SJCRH30 (cell line): Measurements from ENCODE around the gene TELO2. TPM values are rescaled to one million over a fixed set of nuclear protein-coding genes. Genes with fewer than 3 reads are reported as not detected.
A peak's percentile ranks its signal among the peaks of the same experiment; 100 is the strongest.

Source experiments
- DNase-seq, 2 experiments: peaks; one replicate each; pipeline ENCODE4 v3.0.0-alpha.2; 2015 to 2020
- H3K27ac ChIP-seq: fragments of 250-450 bp; sonication (Bioruptor Pico); 2 replicates; pipeline ENCODE4 v1.5.1; 2020; ENCODE audit warnings: mild to moderate bottlenecking, moderate library complexity
- H3K27me3 ChIP-seq: fragments of 250-450 bp; sonication (Bioruptor Pico); 2 replicates; pipeline ENCODE4 v1.5.1; 2020; ENCODE audit warnings: mild to moderate bottlenecking, moderate library complexity
- H3K36me3 ChIP-seq: fragments of 250-450 bp; sonication (Bioruptor Pico); 2 replicates; pipeline ENCODE4 v1.5.1; 2020; ENCODE audit warnings: mild to moderate bottlenecking, moderate library complexity
- H3K4me1 ChIP-seq: fragments of 250-450 bp; sonication (Bioruptor Pico); 2 replicates; pipeline ENCODE4 v1.5.1; 2020; ENCODE audit warnings: mild to moderate bottlenecking, moderate library complexity
- H3K4me3 ChIP-seq: fragments of 250-450 bp; sonication (Bioruptor Pico); 2 replicates; pipeline ENCODE4 v1.5.1; 2020; ENCODE audit warnings: mild to moderate bottlenecking, moderate library complexity
- H3K9me3 ChIP-seq: fragments of 250-450 bp; sonication (Bioruptor Pico); replicated peaks from 2 replicates; pipeline ENCODE4 v1.5.1; 2020; ENCODE audit warnings: mild to moderate bottlenecking, moderate library complexity
- total RNA-seq: library from RNA; depleted of rRNA; stranded (reverse); fragments of >200 nt; shearing (Covaris generic); gene quantifications from 2 replicates; pipeline ENCODE4 v1.2.3, GENCODE V29; 2014; rRNA removed

TELO2 gene
- 21.9 and 27.9 TPM in 2 replicates for total RNA-seq

DNA sequence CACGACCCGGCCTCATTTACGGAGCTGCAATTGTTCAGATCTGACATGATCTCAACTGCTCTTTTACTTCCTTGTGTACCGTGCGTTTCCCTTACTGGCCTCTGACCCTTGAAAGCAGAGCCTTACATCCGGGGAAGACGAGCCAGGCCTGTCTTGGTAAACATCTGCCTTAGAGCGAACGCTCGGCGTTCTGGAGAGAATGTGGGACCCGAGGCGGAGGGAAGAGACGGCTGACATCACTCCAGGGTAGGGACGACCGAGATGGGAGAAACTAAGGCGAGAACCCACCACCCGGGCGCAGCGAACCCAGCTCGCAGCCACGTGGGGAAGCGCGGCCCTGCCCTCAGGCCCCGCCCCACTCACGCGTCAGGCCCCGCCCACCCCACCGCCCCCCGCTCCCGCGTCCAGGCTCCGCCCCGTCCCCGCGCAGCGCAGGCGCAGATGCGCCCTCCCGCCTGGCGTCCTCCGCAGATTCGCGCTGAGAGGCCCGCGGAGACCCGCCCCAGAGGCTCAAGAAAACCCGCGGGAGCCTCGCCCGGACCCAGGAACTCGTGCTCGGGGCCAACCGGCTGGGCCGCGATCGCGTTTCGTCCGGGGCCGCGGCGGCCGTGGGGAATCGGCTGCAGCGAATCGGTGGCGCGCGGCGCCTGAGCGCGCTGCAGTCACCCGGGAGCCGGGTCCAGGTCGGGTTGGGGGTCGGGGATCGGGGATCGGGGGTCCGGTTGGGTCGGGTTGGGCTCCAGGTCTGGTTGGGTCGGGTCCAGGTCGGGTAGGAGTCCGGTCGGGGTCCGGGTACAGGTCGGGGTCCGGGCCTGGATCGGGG, at the start of gene TELO2:
Gene TELO2 (plus strand): TSS at position 438 of the 823 bp plus-strand sequence. CDS start 922 bp downstream, outside the sequence.
- peaks cover 13% of the 10 kb centered on the region; the same call in 1 of the 2 replicates for H3K4me1 ChIP-seq
- DNase-seq, result peak; percentile 80 to 86
- peaks cover 13% of the 10 kb centered on the region for H3K36me3 ChIP-seq
- no peaks in the 10 kb centered on the region for H3K27me3 ChIP-seq
- H3K27ac ChIP-seq, result peak within 1 kb of the TSS; percentile 86
- H3K9me3 ChIP-seq, result no peaks in the 10 kb centered on the region
- peak within 1 kb of the TSS; percentile 93 for H3K4me3 ChIP-seq

DNA sequence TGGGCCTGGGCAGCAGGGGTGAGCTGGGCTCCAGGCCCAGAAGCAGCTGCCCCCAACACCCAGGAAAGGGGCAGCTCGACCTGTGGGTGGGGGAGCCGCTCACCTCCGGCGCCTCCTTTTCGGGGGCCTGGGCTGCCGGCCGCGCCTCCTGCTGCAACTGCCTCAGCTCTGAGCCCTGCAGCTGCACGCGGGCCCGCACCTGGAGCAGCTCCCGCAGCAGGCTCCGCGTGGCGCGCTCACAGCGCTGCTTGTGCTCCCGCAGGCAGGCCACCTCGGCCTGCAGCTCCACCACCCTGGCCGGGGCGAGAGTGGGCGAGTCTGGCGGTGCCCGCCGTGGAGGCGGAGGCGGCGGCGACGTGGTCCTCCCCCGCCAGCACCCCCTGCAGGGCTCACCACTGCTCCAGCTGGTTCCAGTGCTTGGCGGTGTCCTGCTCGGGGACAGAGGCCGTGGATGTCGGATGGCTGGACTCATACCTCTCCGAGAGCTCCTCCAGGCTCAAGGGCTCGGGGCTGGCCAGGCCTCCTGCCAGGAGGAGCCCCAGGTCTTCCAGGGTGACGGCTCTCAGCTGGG, 49.7 kb upstream of the TELO2 start:
- H3K36me3 ChIP-seq, result no peaks in the 10 kb centered on the region
- peaks cover 11% of the 10 kb centered on the region; the same call in 1 of the 2 replicates for H3K4me1 ChIP-seq
- no peak overlapping the region for H3K27ac ChIP-seq
- no peaks in the 10 kb centered on the region for H3K27me3 ChIP-seq
- DNase-seq, result peak in 1 of 2 experiments; percentile 12
- no peak overlapping the region for H3K4me3 ChIP-seq
- H3K9me3 ChIP-seq, result no peaks in the 10 kb centered on the region

GRCh38 chr16:1443980-1444729, 49.0 kb upstream of the TELO2 start, which contains the start of gene CCDC154:
CCDC154 (minus strand) TSS chr16:1444556; CDS start chr16:1444322, 234 bp downstream.
- no peak for DNase-seq
- no peak within 1 kb of the TSS for H3K27ac ChIP-seq
- no peaks in the 10 kb centered on the region for H3K27me3 ChIP-seq
- no peaks in the 10 kb centered on the region for H3K9me3 ChIP-seq
- H3K4me3 ChIP-seq, result no peak within 1 kb of the TSS
- no peaks in the 10 kb centered on the region for H3K36me3 ChIP-seq
- H3K4me1 ChIP-seq, result peaks cover 6% of the 10 kb centered on the region; the same call in 1 of the 2 replicates

- Histone ChIP-seq H3K27ac (no peak overlapping the region), H3K4me1 (no peaks in the 10 kb centered on the region), H3K9me3 (no peaks in the 10 kb centered on the region), H3K4me3 (no peak overlapping the region), H3K36me3 (no peaks in the 10 kb centered on the region), H3K27me3 (no peaks in the 10 kb centered on the region)
- DNase-seq, result no peak
Measured at GRCh38 chr16:1444730-1445517, 48.2 kb upstream of the TELO2 start.

GRCh38 chr16:1445518-1446203, 47.5 kb upstream of the TELO2 start:
- Histone ChIP-seq H3K27me3 (no peaks in the 10 kb centered on the region), H3K27ac (no peak overlapping the region), H3K4me3 (no peak overlapping the region), H3K4me1 (no peaks in the 10 kb centered on the region), H3K9me3 (no peaks in the 10 kb centered on the region), H3K36me3 (no peaks in the 10 kb centered on the region)
- no peak for DNase-seq

DNA sequence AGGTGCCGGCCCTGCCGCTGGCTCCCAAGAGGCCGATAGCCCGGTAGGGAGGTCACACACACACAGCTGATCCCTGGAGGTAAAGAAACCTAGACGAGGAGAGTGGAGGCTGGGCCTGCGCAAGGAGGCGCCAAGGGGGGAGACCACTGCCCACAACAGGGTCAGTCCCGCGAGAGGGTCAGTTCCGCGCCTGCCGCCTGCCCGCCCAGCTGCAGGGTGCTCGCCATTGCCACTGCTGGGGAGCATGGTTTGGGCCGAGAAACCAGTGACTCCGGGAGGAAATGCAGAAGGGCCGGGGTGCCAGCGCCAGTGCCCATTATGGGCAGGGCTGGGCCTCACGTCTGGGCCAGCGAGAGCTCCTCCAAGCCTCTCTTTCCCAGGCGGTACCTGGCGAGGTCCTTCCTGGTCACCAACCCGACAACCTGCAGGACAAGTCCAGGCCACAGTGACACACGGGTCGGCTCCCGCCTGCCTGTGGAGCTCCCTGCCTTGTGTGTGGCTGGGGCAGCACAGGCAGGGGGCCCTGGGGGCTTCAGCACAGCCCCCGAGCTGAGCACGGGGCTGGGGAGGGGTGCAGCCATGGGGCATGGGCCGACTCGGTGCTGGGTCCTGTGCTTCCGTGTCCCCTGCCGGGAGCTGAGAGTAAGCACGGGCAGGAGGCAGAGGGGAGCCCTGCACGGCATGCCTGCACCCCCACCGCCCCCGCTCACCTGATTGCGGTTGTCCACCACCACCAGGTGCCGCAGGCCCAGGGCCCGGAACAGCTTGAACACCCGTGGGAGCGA, 46.7 kb upstream of the TELO2 start:
- H3K27me3 ChIP-seq, result no peaks in the 10 kb centered on the region
- DNase-seq, result no peak
- H3K4me1 ChIP-seq, result no peaks in the 10 kb centered on the region
- no peaks in the 10 kb centered on the region for H3K36me3 ChIP-seq
- no peaks in the 10 kb centered on the region for H3K9me3 ChIP-seq
- no peak overlapping the region for H3K4me3 ChIP-seq
- no peak overlapping the region for H3K27ac ChIP-seq

GRCh38 chr16:1447965-1448364, 45.2 kb upstream of the TELO2 start:
- H3K4me1 ChIP-seq, result no peaks in the 10 kb centered on the region
- DNase-seq, result no peak
- H3K9me3 ChIP-seq, result no peaks in the 10 kb centered on the region
- no peak overlapping the region for H3K27ac ChIP-seq
- no peaks in the 10 kb centered on the region for H3K27me3 ChIP-seq
- H3K4me3 ChIP-seq, result no peak overlapping the region
- no peaks in the 10 kb centered on the region for H3K36me3 ChIP-seq

DNA sequence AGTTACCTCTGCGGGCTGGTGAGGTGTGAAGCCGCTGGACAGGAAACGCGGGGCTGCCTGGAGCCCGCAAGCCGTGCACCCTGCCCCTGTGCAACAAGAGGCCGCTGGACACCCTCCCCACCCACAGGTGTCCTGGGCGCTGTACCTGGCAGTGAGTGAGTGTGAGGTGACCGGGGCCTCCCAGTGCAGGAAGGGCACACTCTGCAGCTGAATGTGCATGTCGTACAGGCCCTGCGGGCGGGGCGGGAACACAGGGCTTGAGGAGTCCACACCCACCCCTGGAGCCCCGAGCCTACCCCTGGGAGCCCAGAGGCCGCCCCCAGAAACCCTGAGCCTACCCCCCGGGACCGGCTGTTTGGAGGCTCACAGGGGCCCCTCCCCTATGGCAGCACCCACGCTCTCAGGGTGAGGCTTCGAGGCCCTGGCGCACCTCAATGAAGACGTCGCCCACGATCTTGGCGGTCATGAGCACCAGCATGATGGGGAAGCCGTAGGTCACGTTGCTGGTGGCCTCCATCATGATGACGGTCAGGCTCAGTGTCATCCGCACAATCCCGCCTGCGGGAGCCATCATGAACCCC, 44.5 kb upstream of the TELO2 start:
- Histone ChIP-seq H3K27me3 (no peaks in the 10 kb centered on the region), H3K36me3 (no peaks in the 10 kb centered on the region; the same call in 1 of the 2 replicates), H3K9me3 (no peaks in the 10 kb centered on the region), H3K4me1 (no peaks in the 10 kb centered on the region), H3K27ac (no peak overlapping the region), H3K4me3 (no peak overlapping the region)
- DNase-seq, result no peak

GRCh38 chr16:1449201-1449788, 43.9 kb upstream of the TELO2 start:
- H3K9me3 ChIP-seq, result no peaks in the 10 kb centered on the region
- no peak for DNase-seq
- H3K27ac ChIP-seq, result no peak overlapping the region

DNA sequence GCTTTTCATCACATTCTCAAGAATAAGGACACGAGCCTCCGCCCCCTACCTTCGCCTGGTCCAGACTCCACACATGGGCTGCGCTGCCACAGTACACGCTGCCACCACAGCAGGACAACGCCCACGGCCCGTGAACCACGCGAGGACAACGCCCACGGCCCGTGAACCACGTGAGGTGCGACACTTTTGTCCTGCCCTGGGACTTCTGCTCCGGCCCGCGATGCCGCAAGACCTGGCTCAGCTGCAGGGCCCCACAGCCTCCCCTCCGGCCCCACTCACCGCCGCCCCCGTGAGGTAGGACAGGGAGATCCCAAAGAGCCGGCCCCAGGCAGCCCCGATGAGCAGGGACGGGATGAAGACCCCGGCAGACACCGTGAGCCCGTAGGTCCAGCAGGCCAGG, 42.9 kb upstream of the TELO2 start:
- Histone ChIP-seq H3K27me3 (no peaks in the 10 kb centered on the region), H3K9me3 (no peaks in the 10 kb centered on the region), H3K4me3 (no peak overlapping the region), H3K4me1 (no peaks in the 10 kb centered on the region), H3K27ac (no peak overlapping the region), H3K36me3 (no peaks in the 10 kb centered on the region; the same call in 1 of the 2 replicates)
- no peak for DNase-seq

More at GRCh38 chr16:1449201-1449788, 43.9 kb upstream of the TELO2 start:
- Histone ChIP-seq H3K27me3 (no peaks in the 10 kb centered on the region), H3K36me3 (no peaks in the 10 kb centered on the region; the same call in 1 of the 2 replicates), H3K4me3 (no peak overlapping the region), H3K4me1 (no peaks in the 10 kb centered on the region)

GRCh38 chr16:1450841-1451240, 42.3 kb upstream of the TELO2 start:
- H3K4me3 ChIP-seq, result no peak overlapping the region

GRCh38 chr16:1451702-1452392, 41.3 kb upstream of the TELO2 start:
- Histone ChIP-seq H3K36me3 (no peaks in the 10 kb centered on the region; the same call in 1 of the 2 replicates), H3K27me3 (no peaks in the 10 kb centered on the region), H3K27ac (no peak overlapping the region), H3K9me3 (no peaks in the 10 kb centered on the region), H3K4me1 (no peaks in the 10 kb centered on the region), H3K4me3 (no peak overlapping the region)
- no peak for DNase-seq

More at GRCh38 chr16:1450841-1451240, 42.3 kb upstream of the TELO2 start:
- Histone ChIP-seq H3K36me3 (no peaks in the 10 kb centered on the region; the same call in 1 of the 2 replicates), H3K9me3 (no peaks in the 10 kb centered on the region), H3K27me3 (no peaks in the 10 kb centered on the region), H3K4me1 (no peaks in the 10 kb centered on the region), H3K27ac (no peak overlapping the region)
- no peak for DNase-seq
